Measurements from ENCODE around the gene LSM3. TPM values are rescaled to one million over a fixed set of nuclear protein-coding genes. Genes with fewer than 3 reads are reported as not detected.

Gene LSM3
- total RNA-seq, 1 donor from 2014 or later: 9.5 TPM

GRCh38 chr3:14166877-14167603 lies 11.6 kb upstream of the LSM3 start:
- no peak overlapping the region for H3K9ac ChIP-seq (ENCODE audit: low read length)
- no peak overlapping the region for H3K4me2 ChIP-seq (ENCODE audit: low read length)
- no peak overlapping the region for H3K4me3 ChIP-seq (ENCODE audit: insufficient read depth, low read depth, low read length)
- FAIRE-seq: no peak
- TF ChIP-seq CTCF (IDR thresholded peaks at IDR 0.05; ENCODE audit: insufficient read depth, low read depth, low read length) (no peak), EZH2 (IDR thresholded peaks at IDR 0.05; ENCODE audit: insufficient read depth, low read length) (no peak)
- Mint-ChIP-seq H3K4me1 (ENCODE audit: low read depth, unreplicated experiment) (peaks cover 20% of the 10 kb centered on the region), H3K9me3 (ENCODE audit: unreplicated experiment) (no peaks in the 10 kb centered on the region), H3K36me3 (ENCODE audit: low read depth, unreplicated experiment) (peaks cover 66% of the 10 kb centered on the region), H3K27ac (ENCODE audit: unreplicated experiment) (peak overlapping the region; percentile 70), H3K4me3 (ENCODE audit: unreplicated experiment) (no peak overlapping the region), H3K27me3 (ENCODE audit: low read depth, unreplicated experiment) (no peaks in the 10 kb centered on the region)
- no peak overlapping the region for H3K27ac ChIP-seq (ENCODE audit: low read depth, low read length)
- H3K79me2 ChIP-seq (ENCODE audit: insufficient read depth, low read length): peaks cover 3% of the 10 kb centered on the region
- no peaks in the 10 kb centered on the region for H3K27me3 ChIP-seq (ENCODE audit: insufficient read depth, low read length)
- H2AFZ ChIP-seq (ENCODE audit: low read depth, low read length): no peak overlapping the region
- peaks cover 11% of the 10 kb centered on the region for H3K4me1 ChIP-seq (ENCODE audit: insufficient read depth, low read length)
- H3K9me3 ChIP-seq (ENCODE audit: insufficient read depth, low read depth, low read length): no peaks in the 10 kb centered on the region
- DNase-seq (ENCODE audit: low read depth): no peak
- H3K36me3 ChIP-seq (ENCODE audit: insufficient read depth, low read length): peaks cover 70% of the 10 kb centered on the region
- H4K20me1 ChIP-seq (ENCODE audit: insufficient read depth, low read length): peaks cover 10% of the 10 kb centered on the region

- Histone ChIP-seq H3K9ac (ENCODE audit: low read length) (no peak overlapping the region), H3K4me3 (ENCODE audit: insufficient read depth, low read depth, low read length) (no peak overlapping the region), H3K9me3 (ENCODE audit: insufficient read depth, low read depth, low read length) (no peaks in the 10 kb centered on the region), H3K4me2 (ENCODE audit: low read length) (no peak overlapping the region), H3K27ac (ENCODE audit: low read depth, low read length) (no peak overlapping the region), H4K20me1 (ENCODE audit: insufficient read depth, low read length) (peaks cover 21% of the 10 kb centered on the region), H2AFZ (ENCODE audit: low read depth, low read length) (no peak overlapping the region), H3K36me3 (ENCODE audit: insufficient read depth, low read length) (peaks cover 56% of the 10 kb centered on the region), H3K79me2 (ENCODE audit: insufficient read depth, low read length) (peaks cover 16% of the 10 kb centered on the region), H3K4me1 (ENCODE audit: insufficient read depth, low read length) (peaks cover 11% of the 10 kb centered on the region), H3K27me3 (ENCODE audit: insufficient read depth, low read length) (no peaks in the 10 kb centered on the region)
- no peaks in the 10 kb centered on the region for H3K27me3 Mint-ChIP-seq (ENCODE audit: low read depth, unreplicated experiment)
- FAIRE-seq: no peak
- no peak for TF ChIP-seq CTCF (IDR thresholded peaks at IDR 0.05; ENCODE audit: insufficient read depth, low read depth, low read length)
- no peak for TF ChIP-seq EZH2 (IDR thresholded peaks at IDR 0.05; ENCODE audit: insufficient read depth, low read length)
- peaks cover 50% of the 10 kb centered on the region for H3K36me3 Mint-ChIP-seq (ENCODE audit: low read depth, unreplicated experiment)
- no peaks in the 10 kb centered on the region for H3K9me3 Mint-ChIP-seq (ENCODE audit: unreplicated experiment)
- no peak for DNase-seq (ENCODE audit: low read depth)
- H3K4me3 Mint-ChIP-seq (ENCODE audit: unreplicated experiment): no peak overlapping the region
- H3K27ac Mint-ChIP-seq (ENCODE audit: unreplicated experiment): no peak overlapping the region
- H3K4me1 Mint-ChIP-seq (ENCODE audit: low read depth, unreplicated experiment): peaks cover 20% of the 10 kb centered on the region
Measured at GRCh38 chr3:14169435-14169834, 9.2 kb upstream of the LSM3 start.

- peaks cover 22% of the 10 kb centered on the region for H3K4me1 Mint-ChIP-seq (ENCODE audit: low read depth, unreplicated experiment)
- H3K9me3 ChIP-seq (ENCODE audit: insufficient read depth, low read depth, low read length): no peaks in the 10 kb centered on the region
- H3K27ac Mint-ChIP-seq (ENCODE audit: unreplicated experiment): peak overlapping the region; percentile 93
- no peaks in the 10 kb centered on the region for H3K27me3 Mint-ChIP-seq (ENCODE audit: low read depth, unreplicated experiment)
- no peaks in the 10 kb centered on the region for H3K9me3 Mint-ChIP-seq (ENCODE audit: unreplicated experiment)
- no peak for DNase-seq (ENCODE audit: low read depth)
- peaks cover 25% of the 10 kb centered on the region for H4K20me1 ChIP-seq (ENCODE audit: insufficient read depth, low read length)
- no peak overlapping the region for H3K4me2 ChIP-seq (ENCODE audit: low read length)
- H3K27ac ChIP-seq (ENCODE audit: low read depth, low read length): peak overlapping the region; percentile 75
- H3K27me3 ChIP-seq (ENCODE audit: insufficient read depth, low read length): no peaks in the 10 kb centered on the region
- peaks cover 52% of the 10 kb centered on the region for H3K36me3 ChIP-seq (ENCODE audit: insufficient read depth, low read length)
- H3K36me3 Mint-ChIP-seq (ENCODE audit: low read depth, unreplicated experiment): peaks cover 46% of the 10 kb centered on the region
- no peak overlapping the region for H3K9ac ChIP-seq (ENCODE audit: low read length)
- H3K79me2 ChIP-seq (ENCODE audit: insufficient read depth, low read length): peaks cover 20% of the 10 kb centered on the region
- no peak for TF ChIP-seq CTCF (IDR thresholded peaks at IDR 0.05; ENCODE audit: insufficient read depth, low read depth, low read length)
- TF ChIP-seq EZH2 (IDR thresholded peaks at IDR 0.05; ENCODE audit: insufficient read depth, low read length): no peak
- H3K4me3 ChIP-seq (ENCODE audit: insufficient read depth, low read depth, low read length): no peak overlapping the region
- peaks cover 14% of the 10 kb centered on the region for H3K4me1 ChIP-seq (ENCODE audit: insufficient read depth, low read length)
- no peak for FAIRE-seq
- H2AFZ ChIP-seq (ENCODE audit: low read depth, low read length): no peak overlapping the region
- no peak overlapping the region for H3K4me3 Mint-ChIP-seq (ENCODE audit: unreplicated experiment)
Measured at GRCh38 chr3:14169871-14170270, 8.7 kb upstream of the LSM3 start.

Data from astrocyte (in vitro differentiated cells and primary cell).